H1 (cell line): ENCODE data around the gene F2RL2. TPM values are rescaled to one million over a fixed set of nuclear protein-coding genes. Genes with fewer than 3 reads are reported as not detected.

Experiments used
- CTCF ChIA-PET: fragments of 300-600 bp; sonication (Branson Sonifier 250); formaldehyde crosslinking; loops from one replicate; lab custom pipeline; 2021; ENCODE audit not compliant: partially characterized antibody; lab: Charles Lee
- POLR2A ChIA-PET: fragments of 300-600 bp; sonication (Branson Sonifier 250); formaldehyde crosslinking; loops from one replicate; lab custom pipeline; 2021; ENCODE audit warnings: inconsistent platforms; ENCODE audit not compliant: partially characterized antibody; lab: Charles Lee
- DNase-seq, 2 experiments: peaks; one replicate each; pipeline versions ENCODE4 v3.0.0 to v3.0.0-alpha.2; 2010 to 2022; ENCODE audit warnings: low spot score in 2 of 2, low read depth in 1 of 2, mixed read lengths in 1 of 2
- FAIRE-seq: peaks from 2 replicates; lab custom pipeline; 2011; peaks lifted over from hg19 to GRCh38; lab: Jason Lieb, UNC
- H2AFZ ChIP-seq: 2 replicates; pipeline ENCODE4 v1.8.1; 2012; ENCODE audit warnings: low read length, inconsistent platforms
- H2AK5ac ChIP-seq: 2 replicates; pipeline ENCODE4 v1.6.1; 2013; ENCODE audit warnings: low read depth, low read length
- H2BK120ac ChIP-seq: replicated peaks from 2 replicates; pipeline ENCODE3; 2013; ENCODE audit warnings: low read depth, low read length, inconsistent platforms
- H2BK12ac ChIP-seq: 2 replicates; pipeline ENCODE4 v1.6.1; 2013; ENCODE audit warnings: low read depth, low read length
- H2BK15ac ChIP-seq: 2 replicates; pipeline ENCODE4 v1.6.1; 2013; ENCODE audit warnings: low read length
- H2BK20ac ChIP-seq: 2 replicates; pipeline ENCODE4 v1.6.1; 2013; ENCODE audit warnings: low read length
- H2BK5ac ChIP-seq: 2 replicates; pipeline ENCODE4 v1.6.1; 2013; ENCODE audit warnings: low read depth, low read length
- H3K14ac ChIP-seq: 2 replicates; pipeline ENCODE4 v1.6.1; 2013; ENCODE audit warnings: inconsistent platforms; ENCODE audit not compliant: insufficient read length
- H3K18ac ChIP-seq: 2 replicates; pipeline ENCODE4 v1.6.1; 2013; ENCODE audit warnings: low read length; ENCODE audit errors: extremely low read depth
- H3K23ac ChIP-seq: 2 replicates; pipeline ENCODE4 v1.6.1; 2013; ENCODE audit warnings: inconsistent platforms; ENCODE audit not compliant: insufficient read length
- H3K23me2 ChIP-seq: 2 replicates; pipeline ENCODE4 v1.6.1; 2013; ENCODE audit warnings: low read depth, low read length
- H3K27ac ChIP-seq: 2 replicates; pipeline ENCODE4 v1.6.1; 2011; ENCODE audit warnings: low read depth, low read length, inconsistent platforms
- H3K27me3 ChIP-seq, 4 experiments: replicated peaks in 1 of 4; 1 replicate in 1 of 4; 2 replicates in 3 of 4; pipeline versions ENCODE4 v1.6.1 to v1.8.1; 2011 to 2013; ENCODE audit warnings: low read length in 3 of 4, mild to moderate bottlenecking in 3 of 4, inconsistent platforms in 2 of 4, mixed read lengths in 2 of 4, moderate library complexity in 1 of 4; ENCODE audit not compliant: control insufficient read depth in 3 of 4, insufficient read depth in 3 of 4; ENCODE audit errors: extremely low read depth in 1 of 4
- H3K36me3 ChIP-seq, 4 experiments: 2 replicates each; pipeline versions ENCODE4 v1.6.1 to v1.8.1; 2011 to 2013; ENCODE audit warnings: mild to moderate bottlenecking in 4 of 4, low read length in 3 of 4, moderate library complexity in 2 of 4, control low read depth in 1 of 4, inconsistent platforms in 1 of 4; ENCODE audit not compliant: insufficient read depth in 4 of 4, control insufficient read depth in 2 of 4
- H3K4ac ChIP-seq: replicated peaks from 2 replicates; pipeline ENCODE3; 2013; ENCODE audit warnings: low read length, low read depth, mixed read lengths, inconsistent platforms; ENCODE audit not compliant: insufficient read length
- H3K4me1 ChIP-seq, 4 experiments: replicated peaks in 1 of 4; 1 replicate in 1 of 4; 2 replicates in 3 of 4; pipeline versions ENCODE4 v1.6.1 to v1.8.1; 2011 to 2013; ENCODE audit warnings: low read length in 3 of 4, inconsistent platforms in 2 of 4, mixed read lengths in 1 of 4; ENCODE audit not compliant: insufficient read depth in 4 of 4, control insufficient read depth in 3 of 4
- H3K4me2 ChIP-seq, 2 experiments: 2 replicates each; pipeline versions ENCODE4 v1.6.1 to v1.8.1; 2011 to 2013; ENCODE audit warnings: low read depth in 2 of 2, low read length in 2 of 2, control low read depth in 1 of 2, inconsistent platforms in 1 of 2, mild to moderate bottlenecking in 1 of 2; ENCODE audit not compliant: insufficient read depth in 1 of 2
- H3K4me3 ChIP-seq, 4 experiments: fragments of 200-600, 300-600 bp in 1 of 4; sonication (generic), shearing (Covaris generic), sonication (Bioruptor Twin) in 1 of 4; 2 replicates each; pipeline versions ENCODE4 v1.5.1 to v1.8.1; 2011 to 2016; ENCODE audit warnings: low read length in 4 of 4, low read depth in 3 of 4, control low read depth in 2 of 4, inconsistent platforms in 2 of 4, mild to moderate bottlenecking in 2 of 4, mixed read lengths in 1 of 4, moderate library complexity in 1 of 4; ENCODE audit not compliant: insufficient read depth in 2 of 4; ENCODE audit errors: extremely low read depth in 1 of 4
- H3K56ac ChIP-seq: replicated peaks from 2 replicates; pipeline ENCODE3; 2013; ENCODE audit warnings: low read depth, mild to moderate bottlenecking, mixed read lengths, low read length, inconsistent platforms; ENCODE audit not compliant: insufficient read length
- H3K79me1 ChIP-seq: 2 replicates; pipeline ENCODE4 v1.6.1; 2013; ENCODE audit warnings: low read depth, low read length, control low read depth
- H3K79me2 ChIP-seq, 2 experiments: 2 replicates each; pipeline versions ENCODE4 v1.6.1 to v1.8.1; 2012 to 2013; ENCODE audit warnings: low read length in 2 of 2, mild to moderate bottlenecking in 2 of 2, inconsistent platforms in 1 of 2; ENCODE audit not compliant: insufficient read depth in 2 of 2, control insufficient read depth in 1 of 2
- H3K9ac ChIP-seq, 4 experiments: replicated peaks in 1 of 4; 1 replicate in 1 of 4; 2 replicates in 3 of 4; pipeline versions ENCODE4 v1.6.1 to v1.8.1; 2011 to 2013; ENCODE audit warnings: low read depth in 3 of 4, low read length in 3 of 4, control low read depth in 2 of 4, mild to moderate bottlenecking in 2 of 4, moderate library complexity in 2 of 4, inconsistent platforms in 1 of 4; ENCODE audit errors: extremely low read depth in 1 of 4
- H3K9me3 ChIP-seq, 2 experiments: 2 replicates each; pipeline versions ENCODE4 v1.6.1 to v1.8.1; 2012 to 2013; ENCODE audit warnings: mild to moderate bottlenecking in 2 of 2, moderate library complexity in 2 of 2, control low read depth in 1 of 2, inconsistent platforms in 1 of 2, low read depth in 1 of 2, low read length in 1 of 2, mixed read lengths in 1 of 2; ENCODE audit not compliant: insufficient read depth in 2 of 2
- H4K20me1 ChIP-seq, 2 experiments: replicated peaks in 1 of 2; 2 replicates each; pipeline versions ENCODE3 to v1.8.1; 2011 to 2013; ENCODE audit warnings: inconsistent platforms in 2 of 2, low read length in 2 of 2, mild to moderate bottlenecking in 1 of 2; ENCODE audit not compliant: insufficient read depth in 2 of 2, control insufficient read depth in 1 of 2
- H4K5ac ChIP-seq: 2 replicates; pipeline ENCODE4 v1.6.1; 2013; ENCODE audit warnings: low read length, low read depth, mixed read lengths, inconsistent platforms; ENCODE audit not compliant: insufficient read length
- H4K8ac ChIP-seq: 2 replicates; pipeline ENCODE4 v1.8.0; 2013; ENCODE audit warnings: mild to moderate bottlenecking, moderate library complexity, low read length, inconsistent platforms; ENCODE audit not compliant: insufficient read depth; ENCODE audit errors: extremely low read depth
- H4K91ac ChIP-seq: replicated peaks from 2 replicates; pipeline ENCODE3; 2013; ENCODE audit warnings: low read length, mixed read lengths, inconsistent platforms; ENCODE audit not compliant: insufficient read length
- KDM1A ChIP-seq: fragments of 200-600, 300-600 bp; sonication (generic); IDR thresholded peaks from 2 replicates; pipeline ENCODE4 v1.7.1; 2016; ENCODE audit warnings: mild to moderate bottlenecking, low read length, borderline replicate concordance
- SIRT6 ChIP-seq: IDR thresholded peaks from one replicate; pipeline ENCODE4 v1.7.1; 2012; ENCODE audit warnings: low read length, inconsistent platforms
- WGBS, 2 experiments: shearing (Covaris generic) in 1 of 2; methylation state at CpG; one replicate each; pipeline versions ENCODE4 v1.1.6 to v1.1.7; 2013 to 2015; ENCODE audit warnings: low lambda C conversion rate in 2 of 2, mixed read lengths in 2 of 2, inconsistent platforms in 1 of 2, low coverage in 1 of 2, missing lambda C conversion rate in 1 of 2; ENCODE audit not compliant: insufficient replicate concordance in 2 of 2, insufficient coverage in 1 of 2, insufficient read length in 1 of 2; ENCODE audit errors: extremely low coverage in 1 of 2, missing lambda C conversion rate in 1 of 2; 5-methylcytosine and 5-hydroxymethylcytosine counted together
- polyA plus RNA-seq, 7 experiments: library from polyadenylated mRNA; depleted of rRNA in 3 of 7; stranded (reverse) in 5 of 7; unstranded in 2 of 7; fragments of >200 nt in 5 of 7; fragments of 200-250 nt in 2 of 7; gene quantifications; 1 replicate in 5 of 7; 2 replicates in 1 of 7; 4 replicates in 1 of 7; pipeline versions ENCODE4 v1.2.1 to v1.2.3, GENCODE V29; 2011 to 2013; ENCODE audit warnings: missing spikeins in 2 of 7, mixed read lengths in 2 of 7
- total RNA-seq: library from RNA; stranded (reverse); fragmentation: NEBNext Ultra II Directional; extraction: Animal tissue kit (Norgen Biotek cat#: 25700); gene quantifications from 2 replicates; pipeline ENCODE4 v1.2.1, GENCODE V29; 2021

The F2RL2 gene
- total and polyA plus RNA-seq, 2 of the 8 experiments (the other 6 are each of a cell fraction or from before 2014, with no cell fraction given), result 0.03 to 0.07 TPM

DNA sequence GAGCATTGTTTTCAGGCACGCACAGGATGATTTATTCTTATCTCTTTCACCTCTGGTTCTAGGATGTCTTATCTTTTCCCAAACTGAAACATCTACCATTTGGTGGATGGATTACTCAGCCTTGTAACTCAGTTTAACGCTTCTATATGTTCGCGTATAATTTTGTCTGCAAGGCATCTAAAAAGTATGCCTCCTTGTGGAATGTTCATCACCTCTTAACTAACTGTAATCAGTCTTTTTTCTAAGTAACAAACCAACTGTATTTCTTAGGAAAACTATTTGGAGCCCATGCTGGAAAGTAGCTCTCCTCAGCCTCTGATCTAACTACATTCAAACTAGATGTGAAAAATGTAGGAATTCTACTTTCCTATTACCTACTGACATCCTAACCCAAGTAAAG lies 11.5 kb upstream of the F2RL2 start:
- FAIRE-seq, result no peak
- TF ChIP-seq KDM1A (no peak), SIRT6 (no peak)

More for the DNA sequence above, 11.5 kb upstream of the F2RL2 start:
- Histone ChIP-seq H2BK15ac (no peak overlapping the region), H3K23me2 (no peaks in the 10 kb centered on the region), H3K56ac (no peak overlapping the region), H3K23ac (no peak overlapping the region), H3K36me3 (no peaks in the 10 kb centered on the region), H3K4ac (no peak overlapping the region), H3K79me1 (no peaks in the 10 kb centered on the region), H3K14ac (no peak overlapping the region), H2BK20ac (no peak overlapping the region), H2BK5ac (no peak overlapping the region), H4K5ac (no peak overlapping the region), H2AFZ (no peak overlapping the region), H4K20me1 (no peaks in the 10 kb centered on the region), H2AK5ac (no peak overlapping the region), H3K27me3 (no peaks in the 10 kb centered on the region), H2BK12ac (no peak overlapping the region), H3K4me2 (no peak overlapping the region), H3K4me1 (peaks cover 0 to 4% (median 1%) of the 10 kb centered on the region in 4 experiments; a peak in 3 of 7 replicates), H4K91ac (no peak overlapping the region), H4K8ac (no peak overlapping the region), H3K9ac (no peak overlapping the region), H2BK120ac (no peak overlapping the region), H3K4me3 (no peak overlapping the region), H3K79me2 (no peaks in the 10 kb centered on the region), H3K18ac (no peak overlapping the region), H3K9me3 (no peaks in the 10 kb centered on the region), H3K27ac (no peak overlapping the region)
- DNase-seq, result no peak
- ChIA-PET POLR2A (no interaction called here), CTCF (interaction anchor here (0.5 to 1.8 kb wide), 5 partner anchors 32 to 1456 kb away, joined by 3 to 5 read pairs (median 4); no protein-coding TSS in a partner anchor)
- WGBS, 2 experiments, result 50% methylated on average over 4 of the region's 4 CpGs; no CpG with 5 or more reads in 1 of the 2 experiments
